ENCODE data around the gene SOWAHD.
"Not testable (repeated sequence)": the region's sequence is repeated elsewhere in the genome, so short reads cannot be mapped to it uniquely, and the experiment has no call there.

Gene SOWAHD

DNA sequence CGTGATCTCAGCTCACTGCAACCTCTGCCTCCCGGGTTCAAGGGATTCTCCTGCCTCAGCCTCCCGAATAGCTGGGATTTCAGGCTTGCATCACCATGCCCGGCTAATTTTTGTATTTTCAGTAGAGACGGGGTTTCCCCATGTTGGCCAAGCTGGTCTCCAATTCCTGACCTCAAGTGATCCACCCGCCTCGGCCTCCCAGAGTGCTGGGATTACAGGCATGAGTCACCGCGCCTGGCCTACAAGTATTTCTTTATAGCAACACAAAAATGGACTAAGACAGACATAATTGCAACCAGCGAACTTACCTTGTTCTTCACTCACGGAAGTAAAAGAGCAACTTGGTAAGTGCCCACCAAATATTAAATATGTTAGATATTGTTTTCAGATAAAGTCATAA is 10.0 kb downstream of the SOWAHD start:
- not testable (repeated sequence) for H3K27me3 Mint-ChIP-seq; H3K4me3 Mint-ChIP-seq; H3K36me3 Mint-ChIP-seq (ENCODE audit: insufficient read depth); DNase-seq; ATAC-seq (replicated peaks); H3K9me3 Mint-ChIP-seq; H3K27ac Mint-ChIP-seq; H3K4me1 Mint-ChIP-seq (ENCODE audit: low read depth in 2 of 2)

GRCh38 chrX:119769388-119769787 is 11.0 kb downstream of the SOWAHD start:
- DNase-seq; ATAC-seq (replicated peaks); H3K27me3 Mint-ChIP-seq; H3K9me3 Mint-ChIP-seq; H3K4me1 Mint-ChIP-seq (ENCODE audit: low read depth in 2 of 2); H3K36me3 Mint-ChIP-seq (ENCODE audit: insufficient read depth); H3K27ac Mint-ChIP-seq; H3K4me3 Mint-ChIP-seq: not testable (repeated sequence)

DNA sequence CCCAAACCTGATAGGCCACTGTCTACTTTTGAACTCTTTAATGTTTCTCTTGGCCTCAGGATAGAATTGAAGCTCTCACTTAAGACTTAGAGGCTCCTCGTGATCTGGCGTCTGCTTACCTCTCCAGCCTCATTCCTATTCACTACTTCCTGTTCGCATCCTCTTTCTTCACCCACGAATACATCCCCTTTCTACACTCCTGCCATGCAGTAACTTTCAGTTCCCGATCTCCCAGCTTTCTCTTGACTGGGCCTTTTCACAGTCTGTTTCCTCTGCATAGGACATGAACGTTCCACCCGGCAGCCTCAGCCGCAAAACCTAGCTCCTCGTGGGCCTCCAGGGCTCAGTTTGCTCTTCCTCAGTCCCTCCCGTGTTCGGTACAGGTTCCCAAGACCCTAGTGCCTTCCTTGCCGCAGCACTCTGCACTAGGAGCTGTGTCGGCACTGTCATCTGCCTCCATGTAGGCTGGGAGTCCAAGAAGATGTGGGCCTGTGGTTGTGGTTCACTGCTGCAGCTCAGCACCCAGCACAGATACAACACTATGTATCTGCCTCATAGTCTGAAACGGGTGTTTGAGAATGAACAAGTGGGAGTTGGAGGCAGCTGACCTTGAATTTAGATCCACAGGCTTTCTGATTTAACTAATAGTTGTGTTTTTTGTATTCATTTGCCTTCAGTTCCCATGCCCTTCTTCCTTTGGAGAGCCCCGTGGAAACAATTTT is 17.3 kb downstream of the SOWAHD start:
- Mint-ChIP-seq H3K36me3 (ENCODE audit: insufficient read depth) (peaks cover 6% of the 10 kb centered on the region), H3K4me1 (ENCODE audit: low read depth in 2 of 2) (peaks cover 0 to 2% of the 10 kb centered on the region in 2 donors), H3K27ac (peak overlapping the region in 1 of 2 donors; percentile 24), H3K4me3 (no peak overlapping the region), H3K9me3 (no peaks in the 10 kb centered on the region), H3K27me3 (no peaks in the 10 kb centered on the region)
- DNase-seq (no peak), ATAC-seq (replicated peaks) (no peak)

GRCh38 chrX:119778829-119779228 is 20.4 kb downstream of the SOWAHD start:
- H3K9me3 Mint-ChIP-seq, result no peaks in the 10 kb centered on the region
- H3K4me1 Mint-ChIP-seq (ENCODE audit: low read depth in 2 of 2), result peaks cover 0 to 5% of the 10 kb centered on the region in 2 donors
- H3K4me3 Mint-ChIP-seq, result no peak overlapping the region
- H3K27ac Mint-ChIP-seq, result no peak overlapping the region
- ATAC-seq (replicated peaks), result no peak
- DNase-seq, result no peak
- H3K27me3 Mint-ChIP-seq, result no peaks in the 10 kb centered on the region
- peaks cover 15% of the 10 kb centered on the region for H3K36me3 Mint-ChIP-seq (ENCODE audit: insufficient read depth)

GRCh38 chrX:119783026-119783425 is 24.6 kb downstream of the SOWAHD start:
- no peak for ATAC-seq (replicated peaks)
- H3K27ac Mint-ChIP-seq, result peak overlapping the region in 1 of 2 donors; percentile 49

DNA sequence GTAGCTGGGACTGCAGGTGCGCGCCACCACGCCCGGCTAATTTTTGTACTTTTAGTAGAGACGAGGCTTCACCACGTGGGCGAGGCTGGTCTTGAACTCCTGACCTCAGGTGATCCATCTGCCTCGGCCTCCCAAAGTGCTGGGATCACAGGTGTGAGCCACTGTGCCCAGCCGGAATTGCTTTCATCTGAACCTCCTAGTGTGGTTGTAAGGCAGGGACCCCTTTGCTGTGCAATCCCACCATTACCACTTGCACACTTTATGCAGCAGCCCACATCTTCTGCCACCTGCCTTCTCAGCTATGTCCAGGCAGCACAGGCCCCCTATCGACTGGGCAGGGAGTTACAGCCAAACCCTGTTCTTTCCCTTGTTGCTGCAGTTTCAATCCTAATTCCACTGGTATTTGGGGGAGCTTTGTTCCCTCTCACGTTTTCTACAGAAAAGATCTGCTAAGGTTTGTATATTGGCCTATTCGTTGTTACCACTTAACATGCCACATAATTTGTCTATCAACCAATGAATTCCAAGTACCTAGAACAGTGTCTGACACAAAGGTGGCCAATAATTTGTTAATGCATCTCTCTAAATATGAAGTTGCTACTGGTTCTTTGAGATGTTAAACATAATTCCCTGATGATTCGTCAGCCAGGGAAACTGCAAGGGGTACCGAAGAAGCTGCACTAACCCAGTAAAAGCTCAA is 26.5 kb downstream of the SOWAHD start:
- Mint-ChIP-seq H3K27me3 (no peaks in the 10 kb centered on the region), H3K36me3 (ENCODE audit: insufficient read depth) (peaks cover 65% of the 10 kb centered on the region), H3K9me3 (no peaks in the 10 kb centered on the region), H3K4me3 (no peak overlapping the region), H3K27ac (peak overlapping the region in 1 of 2 donors; percentile 38), H3K4me1 (ENCODE audit: low read depth in 2 of 2) (peaks cover 15 to 19% of the 10 kb centered on the region in 2 donors)
- DNase-seq (peak; percentile 28 to 50 (median 37)), ATAC-seq (replicated peaks) (peak; percentile 76)

More at GRCh38 chrX:119783026-119783425, 24.6 kb downstream of the SOWAHD start:
- Mint-ChIP-seq H3K9me3 (no peaks in the 10 kb centered on the region), H3K4me3 (no peak overlapping the region), H3K36me3 (ENCODE audit: insufficient read depth) (peaks cover 47% of the 10 kb centered on the region), H3K4me1 (ENCODE audit: low read depth in 2 of 2) (peaks cover 8 to 9% of the 10 kb centered on the region in 2 donors), H3K27me3 (no peaks in the 10 kb centered on the region)
- no peak for DNase-seq

DNA sequence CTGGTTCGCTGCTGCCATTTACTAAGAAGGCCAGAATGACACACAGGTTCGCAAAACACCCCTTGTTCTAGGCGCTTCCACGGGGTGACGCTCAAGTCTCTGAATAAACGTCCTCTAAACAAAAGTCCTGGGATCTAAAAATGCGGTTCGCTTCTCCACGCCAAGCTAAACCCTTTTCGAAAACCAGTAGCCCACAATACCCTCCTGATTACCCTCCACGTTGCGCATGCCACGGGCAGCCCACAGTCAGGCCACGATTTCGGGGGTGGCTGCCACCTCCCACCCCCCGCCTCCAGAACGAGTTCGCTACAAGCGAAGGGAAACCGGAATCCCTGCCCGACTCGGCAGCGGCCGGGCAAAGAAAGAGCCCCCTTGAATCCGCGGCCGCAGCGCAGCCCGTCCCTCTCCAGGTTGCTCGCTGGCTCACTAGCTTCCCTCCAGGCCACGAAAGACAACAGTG is 32.6 kb downstream of the SOWAHD start:
- Mint-ChIP-seq H3K27me3 (no peaks in the 10 kb centered on the region), H3K4me3 (peak overlapping the region; percentile 92 to 94), H3K36me3 (ENCODE audit: insufficient read depth) (peaks cover 50% of the 10 kb centered on the region), H3K9me3 (no peaks in the 10 kb centered on the region), H3K4me1 (ENCODE audit: low read depth in 2 of 2) (peaks cover 11 to 15% of the 10 kb centered on the region in 2 donors), H3K27ac (peak overlapping the region; percentile 97)
- DNase-seq (peak; percentile 20 to 33 (median 21)), ATAC-seq (replicated peaks) (peak; percentile 26)

DNA sequence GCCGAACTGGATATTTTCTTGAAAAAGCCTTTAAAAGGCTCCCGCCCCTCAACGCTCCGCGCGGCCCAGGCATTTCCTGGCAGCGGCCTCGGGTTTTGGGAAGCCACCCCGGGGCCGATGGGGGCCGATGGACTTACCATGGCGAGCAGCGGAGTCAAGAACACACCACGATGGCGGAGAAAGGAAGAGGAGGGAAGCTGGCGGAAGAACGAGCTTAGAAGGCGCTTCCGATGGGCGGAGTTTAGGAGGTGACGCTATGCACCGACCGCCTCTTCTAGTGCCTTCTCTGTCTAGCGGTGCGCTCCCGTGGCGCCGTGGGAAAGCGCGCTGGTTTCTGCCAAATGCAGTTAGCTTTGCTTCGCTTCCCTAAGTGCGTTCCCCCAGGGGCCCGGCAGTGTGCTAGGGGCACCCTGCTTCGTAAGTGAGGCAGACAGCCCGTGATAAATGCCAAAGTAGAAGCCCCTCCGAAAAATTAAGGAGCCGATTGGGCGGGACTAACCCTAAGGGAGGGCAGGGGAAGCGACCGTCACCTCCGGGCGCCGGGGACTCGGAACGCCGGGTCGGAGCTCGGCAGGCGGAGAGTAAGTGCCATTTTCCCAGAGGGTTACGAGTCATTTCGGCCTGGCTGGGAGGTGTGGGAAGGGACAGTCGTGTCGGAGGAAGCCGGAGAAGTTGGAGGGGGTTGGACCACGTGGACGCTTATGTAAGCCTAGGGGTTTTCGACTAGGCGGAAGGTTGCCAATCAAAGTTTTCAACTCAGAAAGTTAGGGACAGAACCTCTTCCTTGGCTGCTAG is 33.2 kb downstream of the SOWAHD start, which contains the start of gene RPL39:
Gene RPL39 (minus strand): TSS at position 194 of the 795 bp plus-strand sequence. CDS start 54 bp downstream, at position 140.
- DNase-seq (peak; percentile 72 to 75 (median 74)), ATAC-seq (replicated peaks) (peak; percentile 89)
- no peaks in the 10 kb centered on the region for H3K9me3 Mint-ChIP-seq
- H3K36me3 Mint-ChIP-seq (ENCODE audit: insufficient read depth), result peaks cover 44% of the 10 kb centered on the region
- H3K27ac Mint-ChIP-seq, result peak within 1 kb of the TSS; percentile 97
- H3K27me3 Mint-ChIP-seq, result no peaks in the 10 kb centered on the region
- peaks cover 11 to 15% of the 10 kb centered on the region in 2 donors for H3K4me1 Mint-ChIP-seq (ENCODE audit: low read depth in 2 of 2)
- H3K4me3 Mint-ChIP-seq, result peak within 1 kb of the TSS; percentile 92 to 94

DNA sequence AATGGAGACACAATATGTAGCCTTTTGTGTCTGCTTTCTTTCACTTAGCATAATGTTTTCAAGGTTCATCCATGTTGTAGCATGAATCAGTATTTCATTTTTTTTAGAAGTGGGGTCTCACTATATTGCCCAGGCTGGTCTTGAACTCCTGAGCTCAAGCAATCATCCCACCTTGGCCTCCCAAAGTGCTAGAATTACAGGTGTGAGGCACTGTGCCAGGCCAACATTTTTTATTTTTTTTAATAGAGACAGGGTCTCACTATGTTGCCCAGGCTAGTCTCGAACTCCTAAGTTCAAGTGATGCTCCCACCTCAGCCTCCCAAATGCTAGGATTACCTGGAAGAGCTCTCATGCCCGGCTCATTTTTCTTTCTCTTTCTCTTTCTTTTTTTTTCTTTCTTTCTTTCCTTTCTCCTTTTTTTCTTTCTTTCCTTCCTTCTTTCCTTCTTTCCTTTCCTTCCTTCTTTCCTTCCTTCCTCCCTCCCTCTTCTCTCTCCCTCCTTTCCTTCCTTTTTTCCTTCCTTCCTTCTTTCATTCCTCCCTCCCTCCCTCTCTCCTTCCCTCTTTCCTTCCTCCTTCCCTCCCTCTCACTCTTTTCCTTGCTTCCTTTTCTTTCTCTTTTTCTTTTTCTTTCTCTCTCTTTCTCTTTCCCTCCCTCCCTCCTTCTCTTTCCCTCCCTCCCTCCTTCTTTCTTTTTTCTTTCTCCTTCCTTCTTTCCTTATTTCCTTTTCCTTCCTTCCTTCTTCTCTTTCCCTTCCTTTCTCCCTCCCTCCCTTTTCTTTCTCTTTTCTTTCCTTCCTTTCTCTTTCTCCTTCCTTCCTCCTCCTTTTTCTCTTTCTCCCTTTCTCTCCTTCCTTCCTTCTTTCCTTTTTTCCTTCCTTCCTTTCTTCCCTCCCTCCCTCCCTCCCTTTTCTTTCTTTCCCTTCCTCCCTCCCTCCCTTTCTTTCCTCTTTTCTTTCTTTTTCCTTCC is 43.1 kb downstream of the SOWAHD start:
- no peaks in the 10 kb centered on the region for H3K4me1 Mint-ChIP-seq (ENCODE audit: low read depth in 2 of 2)
- H3K27me3 Mint-ChIP-seq, result no peaks in the 10 kb centered on the region
- no peaks in the 10 kb centered on the region for H3K36me3 Mint-ChIP-seq (ENCODE audit: insufficient read depth)
- no peak for DNase-seq
- no peaks in the 10 kb centered on the region for H3K9me3 Mint-ChIP-seq
- no peak overlapping the region for H3K27ac Mint-ChIP-seq
- no peak overlapping the region for H3K4me3 Mint-ChIP-seq
- no peak for ATAC-seq (replicated peaks)

DNA sequence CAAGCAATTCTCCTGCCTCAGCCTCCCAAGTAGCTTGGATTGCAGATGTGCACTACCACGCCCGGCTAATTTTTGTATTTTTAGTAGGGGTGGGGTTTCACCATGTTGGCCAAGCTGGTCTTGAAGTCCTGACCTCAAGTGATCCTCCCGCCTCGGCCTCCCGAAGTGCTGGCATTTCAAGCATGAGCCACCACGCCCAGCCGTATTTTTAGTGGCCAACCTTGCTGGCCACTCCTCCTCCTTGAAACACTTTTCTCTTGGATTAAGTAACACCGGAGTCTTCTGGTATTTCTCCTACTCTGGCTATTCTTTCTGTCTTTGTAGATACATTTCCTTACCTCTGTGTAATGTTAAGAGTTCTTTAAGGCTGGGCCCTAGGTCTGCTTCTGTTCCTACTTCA is 44.2 kb downstream of the SOWAHD start:
- Mint-ChIP-seq H3K9me3 (no peaks in the 10 kb centered on the region), H3K4me3 (no peak overlapping the region), H3K4me1 (ENCODE audit: low read depth in 2 of 2) (no peaks in the 10 kb centered on the region), H3K27me3 (no peaks in the 10 kb centered on the region), H3K27ac (no peak overlapping the region), H3K36me3 (ENCODE audit: insufficient read depth) (no peaks in the 10 kb centered on the region)
- ATAC-seq (replicated peaks) (no peak), DNase-seq (no peak)

DNA sequence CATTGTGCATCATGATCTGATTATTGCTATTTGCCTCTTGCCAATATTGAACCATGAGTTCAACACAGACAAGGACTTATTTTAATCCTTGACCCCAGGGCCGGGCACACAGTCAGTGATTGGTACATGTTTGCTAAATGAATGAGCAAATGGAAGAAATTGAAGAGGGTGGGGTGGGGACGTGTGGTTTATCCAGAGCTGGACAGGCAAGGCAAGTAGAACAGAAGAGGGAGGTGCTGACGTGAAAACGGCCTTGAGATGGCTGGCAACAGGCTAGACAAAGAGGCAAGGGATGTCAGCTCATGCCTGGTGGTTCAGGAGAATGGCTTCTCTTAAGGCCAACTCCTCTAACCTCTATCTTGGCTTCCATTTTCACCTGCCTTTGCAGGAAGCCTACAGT is 50.1 kb downstream of the SOWAHD start:
- H3K9me3 Mint-ChIP-seq, result not testable (repeated sequence)

GRCh38 chrX:119809185-119809666 is 50.8 kb downstream of the SOWAHD start:
- no peaks in the 10 kb centered on the region for H3K27me3 Mint-ChIP-seq
- no peak for DNase-seq
- no peak for ATAC-seq (replicated peaks)
- no peak overlapping the region for H3K4me3 Mint-ChIP-seq
- H3K27ac Mint-ChIP-seq, result no peak overlapping the region
- H3K9me3 Mint-ChIP-seq, result no peaks in the 10 kb centered on the region
- no peaks in the 10 kb centered on the region for H3K4me1 Mint-ChIP-seq (ENCODE audit: low read depth in 2 of 2)
- no peaks in the 10 kb centered on the region for H3K36me3 Mint-ChIP-seq (ENCODE audit: insufficient read depth)

More for the DNA sequence above, 50.1 kb downstream of the SOWAHD start:
- not testable (repeated sequence) for H3K36me3 Mint-ChIP-seq (ENCODE audit: insufficient read depth); ATAC-seq (replicated peaks); DNase-seq; H3K27me3 Mint-ChIP-seq; H3K4me3 Mint-ChIP-seq; H3K27ac Mint-ChIP-seq; H3K4me1 Mint-ChIP-seq (ENCODE audit: low read depth in 2 of 2)
